Astrocyte (in vitro differentiated cells and primary cell): Measurements from ENCODE around the gene CYP4F22. TPM values are rescaled to one million over a fixed set of nuclear protein-coding genes. Genes with fewer than 3 reads are reported as not detected.

Experiments
- DNase-seq: peaks from one replicate; pipeline ENCODE4 v3.0.0-alpha.2; 2010; ENCODE audit warnings: low read depth
- FAIRE-seq: peaks from 2 replicates; lab custom pipeline; 2011; peaks lifted over from hg19 to GRCh38; lab: Jason Lieb, UNC
- H2AFZ ChIP-seq: 2 replicates; pipeline ENCODE4 v1.6.0; 2012; ENCODE audit warnings: low read depth, low read length, inconsistent platforms
- H3K27ac ChIP-seq: 2 replicates; pipeline ENCODE4 v1.5.1; 2011; ENCODE audit warnings: low read depth, low read length, inconsistent platforms
- H3K27me3 ChIP-seq: 2 replicates; pipeline ENCODE4 v1.6.0; 2011; ENCODE audit warnings: low read length, inconsistent platforms; ENCODE audit not compliant: insufficient read depth
- H3K36me3 ChIP-seq: 2 replicates; pipeline ENCODE4 v1.5.1; 2011; ENCODE audit warnings: low read length, inconsistent platforms; ENCODE audit not compliant: insufficient read depth
- H3K4me1 ChIP-seq: 2 replicates; pipeline ENCODE4 v1.5.1; 2011; ENCODE audit warnings: low read length, inconsistent platforms; ENCODE audit not compliant: insufficient read depth
- H3K4me2 ChIP-seq: 2 replicates; pipeline ENCODE4 v1.6.0; 2012; ENCODE audit warnings: low read length, inconsistent platforms
- H3K4me3 ChIP-seq: 2 replicates; pipeline ENCODE4 v1.5.1; 2011; ENCODE audit warnings: low read depth, mild to moderate bottlenecking, low read length, inconsistent platforms; ENCODE audit not compliant: insufficient read depth
- H3K79me2 ChIP-seq: 2 replicates; pipeline ENCODE4 v1.6.0; 2012; ENCODE audit warnings: mild to moderate bottlenecking, low read length, inconsistent platforms; ENCODE audit not compliant: insufficient read depth
- H3K9ac ChIP-seq: 2 replicates; pipeline ENCODE4 v1.6.0; 2012; ENCODE audit warnings: mild to moderate bottlenecking, low read length, inconsistent platforms
- H3K9me3 ChIP-seq: 2 replicates; pipeline ENCODE4 v1.5.1; 2012; ENCODE audit warnings: low read depth, mild to moderate bottlenecking, low read length, inconsistent platforms; ENCODE audit not compliant: insufficient read depth
- H4K20me1 ChIP-seq: 2 replicates; pipeline ENCODE4 v1.6.0; 2012; ENCODE audit warnings: low read length, inconsistent platforms; ENCODE audit not compliant: insufficient read depth
- H3K27ac Mint-ChIP-seq: one replicate; pipeline ENCODE4 v1.8.0; 2021; ENCODE audit warnings: mild to moderate bottlenecking, mixed read lengths; ENCODE audit not compliant: unreplicated experiment
- H3K27me3 Mint-ChIP-seq: one replicate; pipeline ENCODE4 v1.8.0; 2021; ENCODE audit warnings: low read depth, mixed read lengths; ENCODE audit not compliant: unreplicated experiment
- H3K36me3 Mint-ChIP-seq: one replicate; pipeline ENCODE4 v1.8.0; 2021; ENCODE audit warnings: low read depth, mixed read lengths; ENCODE audit not compliant: unreplicated experiment
- H3K4me1 Mint-ChIP-seq: one replicate; pipeline ENCODE4 v1.8.0; 2021; ENCODE audit warnings: low read depth, mixed read lengths; ENCODE audit not compliant: unreplicated experiment
- H3K4me3 Mint-ChIP-seq: one replicate; pipeline ENCODE4 v1.8.0; 2021; ENCODE audit warnings: mild to moderate bottlenecking, moderate library complexity, mixed read lengths; ENCODE audit not compliant: unreplicated experiment
- H3K9me3 Mint-ChIP-seq: one replicate; pipeline ENCODE4 v1.8.0; 2021; ENCODE audit warnings: mild to moderate bottlenecking, mixed read lengths; ENCODE audit not compliant: unreplicated experiment
- CTCF ChIP-seq: IDR thresholded peaks from 2 replicates; pipeline ENCODE4 v1.5.1; 2011; ENCODE audit warnings: low read depth, mild to moderate bottlenecking, inconsistent platforms, low read length, moderate library complexity; ENCODE audit not compliant: insufficient read depth
- EZH2 ChIP-seq: IDR thresholded peaks from 2 replicates; pipeline ENCODE4 v1.6.1; 2012; ENCODE audit warnings: mild to moderate bottlenecking, low read length, inconsistent platforms; ENCODE audit not compliant: insufficient read depth
- total RNA-seq: library from RNA; stranded (reverse); gene quantifications from 2 replicates; pipeline ENCODE4 v1.2.1, GENCODE V29; 2021

CYP4F22 gene
- total RNA-seq, 1 donor from 2014 or later, result not detected

GRCh38 chr19:15467734-15468214, 40.6 kb upstream of the CYP4F22 start:
- no peak overlapping the region for H2AFZ ChIP-seq
- no peak overlapping the region for H3K4me2 ChIP-seq
- no peak overlapping the region for H3K27ac Mint-ChIP-seq
- DNase-seq, result no peak
- TF ChIP-seq EZH2 (no peak), CTCF (no peak)
- H3K4me1 Mint-ChIP-seq, result no peaks in the 10 kb centered on the region
- no peaks in the 10 kb centered on the region for H3K79me2 ChIP-seq
- H3K9me3 Mint-ChIP-seq, result peaks cover 8% of the 10 kb centered on the region
- H3K27me3 ChIP-seq, result peaks cover 13% of the 10 kb centered on the region
- H3K9me3 ChIP-seq, result peaks cover 4% of the 10 kb centered on the region
- H3K36me3 ChIP-seq, result no peaks in the 10 kb centered on the region
- H3K4me3 Mint-ChIP-seq, result no peak overlapping the region
- H3K4me3 ChIP-seq, result no peak overlapping the region
- H3K36me3 Mint-ChIP-seq, result no peaks in the 10 kb centered on the region
- FAIRE-seq, result no peak
- H3K9ac ChIP-seq, result no peak overlapping the region
- no peaks in the 10 kb centered on the region for H4K20me1 ChIP-seq
- peaks cover 7% of the 10 kb centered on the region for H3K4me1 ChIP-seq
- H3K27ac ChIP-seq, result no peak overlapping the region
- H3K27me3 Mint-ChIP-seq, result peaks cover 44% of the 10 kb centered on the region

- no peaks in the 10 kb centered on the region for H3K36me3 ChIP-seq
- no peak for DNase-seq
- H3K9ac ChIP-seq, result no peak overlapping the region
- H3K4me1 ChIP-seq, result peaks cover 7% of the 10 kb centered on the region
- Mint-ChIP-seq H3K9me3 (peaks cover 12% of the 10 kb centered on the region), H3K4me1 (no peaks in the 10 kb centered on the region), H3K27ac (no peak overlapping the region), H3K27me3 (peaks cover 47% of the 10 kb centered on the region), H3K4me3 (no peak overlapping the region), H3K36me3 (no peaks in the 10 kb centered on the region)
- no peak for FAIRE-seq
- H2AFZ ChIP-seq, result no peak overlapping the region
- H3K27ac ChIP-seq, result no peak overlapping the region
- no peaks in the 10 kb centered on the region for H3K79me2 ChIP-seq
- no peaks in the 10 kb centered on the region for H4K20me1 ChIP-seq
- peak overlapping the region; percentile 69 for H3K4me2 ChIP-seq
- H3K9me3 ChIP-seq, result peaks cover 4% of the 10 kb centered on the region
- no peak overlapping the region for H3K4me3 ChIP-seq
- TF ChIP-seq CTCF (no peak), EZH2 (no peak)
- peaks cover 13% of the 10 kb centered on the region for H3K27me3 ChIP-seq
Observed at GRCh38 chr19:15468675-15469512, 39.4 kb upstream of the CYP4F22 start.
